T-helper 9 cell (primary cell): ENCODE measurements around the gene TMPRSS6.

Experiments
- DNase-seq: peaks from one replicate; pipeline ENCODE4 v3.0.0-alpha.2; 2020

Gene TMPRSS6

DNA sequence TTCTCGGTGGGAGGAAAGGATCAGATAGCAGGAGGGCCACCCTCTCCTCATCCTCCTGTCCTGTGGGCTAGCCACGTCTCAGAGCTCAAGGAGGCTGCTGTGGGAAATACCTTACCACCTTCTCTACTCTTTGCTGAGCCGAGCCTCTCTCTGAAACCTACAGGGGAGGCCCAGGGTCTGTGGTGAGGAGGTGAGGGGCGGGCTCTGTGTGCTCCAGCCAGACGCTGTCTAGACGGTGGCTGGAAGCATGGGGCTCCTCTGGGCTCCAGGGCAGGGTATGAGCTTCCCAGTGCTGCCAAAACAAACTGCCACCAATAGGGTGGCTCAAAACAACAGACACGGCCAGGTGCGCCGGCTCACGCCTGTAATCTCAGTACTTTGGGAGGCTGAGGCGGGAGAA is 5.5 kb upstream of the TMPRSS6 start:
- DNase-seq: no peak

DNA sequence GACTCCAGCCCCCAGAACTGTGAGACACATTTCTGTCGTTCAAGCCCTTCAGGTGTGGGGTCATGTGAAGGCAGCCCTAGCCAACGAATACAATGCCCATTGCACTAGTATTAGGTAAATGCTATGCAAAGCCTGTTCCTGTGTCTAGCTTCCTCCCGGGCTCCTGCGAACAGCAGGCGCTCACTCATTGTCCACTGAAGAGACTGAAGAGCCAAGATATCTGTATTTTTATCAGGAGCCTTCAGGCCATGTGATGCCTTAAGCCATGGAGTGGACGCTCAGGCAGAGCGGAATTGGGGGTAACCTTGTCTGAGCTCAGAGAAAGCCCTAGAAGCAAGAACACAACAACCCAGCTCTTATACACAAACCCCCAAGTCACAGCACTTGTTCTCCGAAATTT is 4.2 kb upstream of the TMPRSS6 start:
- no peak for DNase-seq

DNA sequence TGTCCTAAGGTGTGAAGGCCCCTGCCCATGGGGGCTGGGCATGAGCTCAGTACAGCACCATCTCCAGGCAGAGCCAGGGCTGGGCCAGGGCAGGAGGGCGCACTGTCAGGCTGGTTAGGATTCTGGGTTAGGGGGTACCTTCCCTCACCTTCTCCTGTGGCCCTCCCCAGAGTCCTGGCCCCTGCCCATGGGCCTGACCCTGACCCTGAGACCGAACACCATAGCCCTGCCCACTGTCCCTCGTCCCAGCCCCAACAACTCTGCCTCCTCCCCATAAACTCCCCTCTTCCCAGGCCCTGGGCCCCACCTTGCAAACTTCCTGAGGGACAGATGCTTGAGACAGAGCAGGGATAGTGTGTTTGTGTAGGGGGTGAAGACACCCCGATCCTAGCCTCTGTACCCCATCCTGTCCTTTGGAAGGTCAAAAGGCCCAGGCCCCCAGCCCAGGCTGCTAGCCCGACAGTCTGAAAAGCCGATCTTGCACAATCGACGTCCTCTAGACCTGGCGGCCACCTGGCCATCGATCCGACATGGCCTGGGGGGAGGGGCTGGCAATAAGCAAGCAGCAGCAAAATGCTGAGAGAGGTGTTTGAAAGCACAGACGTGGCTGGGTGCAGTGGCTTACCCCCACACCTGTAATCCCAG is 2.7 kb upstream of the TMPRSS6 start:
- DNase-seq: no peak

- DNase-seq: no peak
Measured at GRCh38 chr22:37111156-37111717, 1.7 kb upstream of the TMPRSS6 start.

GRCh38 chr22:37107816-37108621 is 1.5 kb downstream of the TMPRSS6 start:
- DNase-seq: no peak

DNA sequence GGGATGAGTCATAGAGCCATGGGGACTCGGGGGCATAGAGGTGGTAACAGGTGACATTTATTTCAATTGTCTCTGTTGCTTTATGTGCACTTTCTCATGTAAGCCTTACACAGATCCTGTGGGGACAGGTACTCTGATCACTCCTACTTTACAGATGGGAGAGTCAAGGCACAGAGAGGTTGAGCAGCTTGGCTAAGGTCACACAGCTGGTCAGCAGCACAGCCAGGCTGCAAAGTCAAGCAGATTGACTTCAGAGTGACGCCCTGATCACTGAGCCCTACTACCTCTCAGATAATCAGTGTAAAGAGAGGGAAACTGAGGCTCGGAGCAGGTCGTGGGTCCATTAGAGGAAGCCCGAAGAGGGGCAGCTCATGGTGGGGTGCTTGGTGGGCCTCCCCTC is 3.5 kb downstream of the TMPRSS6 start:
- no peak for DNase-seq

GRCh38 chr22:37105154-37105553 is 4.4 kb downstream of the TMPRSS6 start:
- no peak for DNase-seq

GRCh38 chr22:37103656-37104452 is 5.7 kb downstream of the TMPRSS6 start:
- no peak for DNase-seq

DNA sequence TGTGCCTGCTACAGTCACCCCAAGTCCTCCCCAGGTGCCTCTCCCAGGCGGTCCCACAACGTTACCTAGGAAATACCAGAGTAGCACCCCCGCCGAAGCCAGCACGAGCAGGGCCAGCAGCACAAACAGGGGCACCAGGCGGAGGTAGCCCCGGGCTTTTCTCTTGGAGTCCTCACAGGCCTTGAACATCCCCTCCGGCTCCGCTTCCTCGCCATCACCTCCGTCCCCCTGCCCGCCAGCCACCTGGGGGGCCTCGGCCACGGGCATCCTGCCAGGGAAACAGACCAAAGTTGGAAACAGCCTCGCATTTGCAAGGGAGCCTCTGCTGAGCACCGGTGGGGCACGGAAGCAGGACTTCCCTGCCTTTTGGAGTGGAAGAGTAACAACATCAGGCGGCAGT is 6.4 kb downstream of the TMPRSS6 start:
- DNase-seq: no peak

- no peak for DNase-seq
Measured at GRCh38 chr22:37101311-37102066, 8.0 kb downstream of the TMPRSS6 start.

DNA sequence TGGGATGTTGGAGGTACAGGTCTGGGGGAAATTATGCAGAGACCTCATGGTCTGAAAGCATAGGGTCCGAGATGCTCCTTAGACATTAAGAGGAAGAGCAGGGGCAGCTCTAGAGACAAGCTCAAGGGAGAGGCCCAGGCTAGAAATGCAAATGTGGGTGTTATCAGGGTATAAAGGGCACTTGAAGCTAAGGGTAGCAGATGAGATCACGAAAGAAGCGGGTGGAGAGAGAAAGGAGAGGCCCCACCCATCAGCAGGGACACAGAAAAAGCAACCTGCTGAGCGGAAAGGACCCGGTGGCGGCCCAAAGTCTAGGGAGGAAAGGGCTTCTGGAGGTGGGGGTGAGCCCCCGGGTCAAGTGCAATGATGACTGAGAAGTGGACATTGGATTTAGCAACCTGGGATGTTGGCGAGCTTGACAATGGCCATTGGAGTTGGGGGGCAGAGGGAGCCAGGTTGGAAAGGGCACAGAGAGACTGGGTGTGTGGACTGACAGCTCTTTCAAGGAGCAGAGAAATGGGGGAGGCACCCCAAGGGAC is 8.9 kb downstream of the TMPRSS6 start:
- no peak for DNase-seq

GRCh38 chr22:37098976-37099591 is 10.4 kb downstream of the TMPRSS6 start:
- DNase-seq: no peak

DNA sequence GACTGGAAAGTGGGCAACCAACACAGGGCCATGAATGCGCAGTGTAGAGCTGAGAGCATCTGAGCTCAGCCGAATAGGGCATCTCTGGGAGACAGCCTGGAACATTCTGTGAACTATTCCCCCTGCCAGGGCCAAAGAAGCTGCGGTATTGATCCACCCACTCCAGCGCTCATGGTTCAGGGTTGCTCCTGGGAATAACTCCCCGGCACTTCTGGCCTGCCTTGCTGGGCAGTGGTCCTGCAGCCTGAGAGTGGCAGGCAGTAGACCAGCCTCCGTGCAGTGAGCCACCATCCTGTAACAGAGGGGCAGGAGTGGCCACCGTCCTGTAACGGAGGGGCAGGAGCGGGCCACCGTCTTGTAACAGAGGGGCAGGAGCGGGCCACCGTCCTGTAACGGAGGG is 12.2 kb downstream of the TMPRSS6 start:
- no peak for DNase-seq

DNA sequence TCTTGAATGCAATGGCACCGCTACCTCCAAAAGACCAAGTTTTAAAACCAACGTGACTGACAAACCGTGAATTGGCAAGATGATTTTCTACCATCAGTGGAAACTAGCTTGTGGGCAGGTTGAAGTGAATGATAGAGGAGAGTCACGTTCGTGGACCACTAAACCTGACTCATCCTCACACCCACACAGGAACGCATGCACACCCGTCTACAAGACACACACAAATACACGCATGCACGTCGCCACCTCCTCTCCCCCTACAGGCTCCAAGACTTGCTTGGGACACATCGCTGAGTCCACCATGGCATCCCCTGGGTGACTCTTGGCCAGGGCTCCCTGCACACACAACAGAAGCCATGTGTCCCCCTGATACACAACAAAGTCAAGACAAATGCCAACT is 14.4 kb downstream of the TMPRSS6 start:
- DNase-seq: no peak

GRCh38 chr22:37094239-37094638 is 15.3 kb downstream of the TMPRSS6 start:
- DNase-seq: no peak

DNA sequence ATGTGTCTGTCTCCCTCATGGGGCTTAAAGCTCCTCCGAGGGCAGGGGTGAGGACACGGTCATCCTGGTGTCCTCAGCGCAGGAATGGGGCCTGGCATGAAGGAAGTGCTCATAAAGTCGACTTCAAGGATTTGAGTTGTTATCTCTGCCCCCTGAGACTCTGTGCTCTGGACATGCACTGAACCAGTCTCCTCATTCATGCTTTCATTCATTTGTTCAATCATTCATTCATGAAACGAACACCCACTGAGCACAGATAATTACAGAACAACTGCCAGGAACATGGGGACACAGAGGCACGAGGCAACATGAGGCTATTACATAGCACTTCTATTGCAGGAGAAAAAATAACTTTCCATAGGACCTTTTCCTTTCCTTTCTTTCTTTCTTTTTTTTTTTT is 16.5 kb downstream of the TMPRSS6 start:
- DNase-seq: no peak

DNA sequence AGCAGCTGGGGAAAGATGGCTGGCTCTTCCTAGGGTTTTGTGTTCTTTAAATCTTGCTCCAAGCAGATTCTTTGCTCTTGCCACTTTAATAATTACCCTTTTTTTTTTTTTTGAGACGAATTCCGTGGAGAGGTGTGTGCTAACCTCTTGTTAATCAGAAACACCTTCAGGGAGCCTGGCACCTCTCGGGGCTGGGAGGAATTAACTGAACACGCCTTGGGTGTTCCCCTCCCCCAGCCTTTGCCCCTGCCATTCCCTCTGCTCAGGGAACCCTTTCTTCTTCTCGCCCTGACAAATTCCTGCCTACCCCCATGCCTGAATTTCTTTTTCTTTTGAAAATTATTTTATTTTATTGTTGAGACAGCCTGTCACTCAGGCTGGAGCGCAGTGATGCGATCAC is 17.5 kb downstream of the TMPRSS6 start:
- no peak for DNase-seq

GRCh38 chr22:37090920-37091695 is 18.4 kb downstream of the TMPRSS6 start:
- no peak for DNase-seq

- DNase-seq: no peak
Measured at GRCh38 chr22:37089434-37089833, 20.1 kb downstream of the TMPRSS6 start.

DNA sequence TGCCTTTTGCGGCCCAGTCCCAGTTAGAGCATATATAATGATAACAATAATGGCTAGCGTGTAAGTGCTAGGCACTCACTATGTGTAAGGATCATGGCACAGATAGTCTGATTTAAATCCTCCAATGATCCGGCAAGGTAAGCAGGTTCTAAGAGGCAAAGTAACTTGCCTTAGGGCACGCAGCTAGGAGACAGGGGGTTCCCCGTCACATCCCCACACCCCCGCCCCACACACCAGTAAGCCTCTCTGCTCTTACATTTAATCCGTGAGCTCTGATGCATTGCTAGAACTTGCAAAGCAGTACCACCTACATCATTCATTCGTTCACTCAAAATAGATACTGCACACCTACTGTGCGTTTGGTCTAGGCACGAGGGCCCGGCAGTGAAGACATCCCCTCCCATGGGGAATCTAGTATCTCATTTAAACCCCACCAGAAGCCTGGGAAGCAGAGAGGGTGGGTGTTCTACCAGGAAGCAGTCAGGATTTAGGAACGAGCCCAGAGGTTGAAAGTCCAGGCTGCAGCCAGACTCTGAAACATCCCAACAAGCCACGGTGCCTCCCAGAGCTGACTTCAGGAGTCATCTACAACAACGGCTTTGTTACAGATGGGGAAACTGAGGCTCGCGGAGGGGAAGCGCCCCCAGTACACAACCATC is 20.6 kb downstream of the TMPRSS6 start:
- no peak for DNase-seq
